HG02840 (cell line): ENCODE measurements around the gene SLC8A1.
"Not testable (repeated sequence)": the region's sequence is repeated elsewhere in the genome, so short reads cannot be mapped to it uniquely, and the experiment has no call there.

Experiments
- ATAC-seq: cut with Tn5 transposase; IDR thresholded peaks from one replicate; pipeline ENCODE4 v1.9.1; 2021; ENCODE audit warnings: mild to moderate bottlenecking, moderate library complexity, moderate number of reproducible peaks; ENCODE audit not compliant: unreplicated experiment, low FRiP score

SLC8A1 gene

DNA sequence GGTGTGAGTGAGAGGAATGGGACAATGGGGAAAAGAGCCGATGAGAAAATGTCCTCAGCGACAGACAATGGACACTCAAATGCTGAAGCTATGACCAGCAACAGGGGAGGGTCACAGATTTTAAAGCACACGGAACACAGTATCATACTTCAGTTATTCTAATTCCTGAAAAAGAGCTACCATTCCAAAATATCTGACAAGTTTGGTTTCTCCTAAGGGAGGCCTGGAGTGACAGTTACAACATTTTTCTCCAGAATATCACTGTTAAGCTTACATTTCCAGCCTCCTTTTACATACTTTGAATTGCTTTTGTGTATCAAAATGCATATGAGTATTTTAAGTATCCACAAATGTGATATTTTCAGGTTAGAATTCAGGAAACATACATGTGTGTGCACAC lies 351.2 kb downstream of the SLC8A1 start:
- no peak for ATAC-seq

DNA sequence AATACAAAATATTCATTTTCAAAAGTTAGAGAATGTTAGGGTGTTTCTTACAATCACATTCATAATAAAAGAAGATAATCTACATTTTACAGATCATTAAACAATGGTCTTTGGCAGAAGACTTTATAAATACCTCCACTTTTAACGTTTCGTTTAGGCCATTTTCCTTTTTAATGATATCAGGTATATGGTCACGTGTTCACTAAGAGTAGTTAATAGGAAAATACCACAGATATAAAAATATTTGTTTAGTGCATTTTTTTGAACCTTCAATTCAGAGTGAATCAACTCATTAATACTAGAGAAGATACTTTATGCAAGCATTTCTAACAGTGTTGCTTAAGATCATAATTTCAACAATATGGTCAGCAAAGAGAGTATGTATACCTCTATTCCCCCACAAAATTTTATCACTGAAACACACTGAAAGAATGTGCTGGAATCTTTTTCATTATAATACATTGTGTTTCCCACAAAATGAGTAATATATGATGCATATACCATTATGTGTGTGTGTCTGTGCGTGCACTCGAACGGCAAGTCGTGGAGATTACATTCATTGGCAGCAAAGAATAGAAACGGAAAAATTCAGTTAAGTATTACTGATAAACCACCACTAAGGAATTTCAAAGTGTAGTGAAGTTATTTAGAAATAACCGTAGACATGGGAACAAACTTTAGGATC lies 353.0 kb downstream of the SLC8A1 start:
- no peak for ATAC-seq

DNA sequence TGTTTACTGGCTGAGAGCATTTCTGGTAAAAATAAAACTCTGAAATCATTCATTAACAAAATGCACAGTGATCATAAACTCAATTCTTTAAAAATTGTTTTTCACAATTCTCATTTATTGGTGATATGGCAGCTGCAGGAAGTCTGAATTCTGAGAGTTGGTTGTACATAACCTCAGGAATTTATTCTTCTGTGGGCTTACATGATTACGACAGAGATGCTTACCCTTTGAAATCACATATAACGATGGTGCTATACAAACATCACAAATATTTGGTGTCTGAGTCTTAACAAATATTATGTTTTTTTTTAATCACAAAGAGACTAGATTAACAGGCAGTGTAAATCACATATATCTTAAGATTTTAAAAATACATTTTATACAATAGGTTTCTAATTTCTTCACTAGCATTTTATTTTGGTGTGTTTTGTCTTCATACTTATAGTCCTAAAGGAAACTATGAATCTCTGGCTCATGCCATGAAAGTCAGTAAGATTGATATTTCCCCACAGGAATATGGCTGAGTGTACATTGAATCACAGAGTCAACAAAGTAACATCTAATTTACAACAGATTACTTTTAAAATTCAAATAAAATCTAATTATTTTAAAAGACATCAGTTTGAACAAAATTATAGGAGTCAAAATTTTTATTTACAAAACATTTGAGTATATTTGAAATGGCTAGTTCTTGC lies 354.1 kb downstream of the SLC8A1 start:
- ATAC-seq: no peak

DNA sequence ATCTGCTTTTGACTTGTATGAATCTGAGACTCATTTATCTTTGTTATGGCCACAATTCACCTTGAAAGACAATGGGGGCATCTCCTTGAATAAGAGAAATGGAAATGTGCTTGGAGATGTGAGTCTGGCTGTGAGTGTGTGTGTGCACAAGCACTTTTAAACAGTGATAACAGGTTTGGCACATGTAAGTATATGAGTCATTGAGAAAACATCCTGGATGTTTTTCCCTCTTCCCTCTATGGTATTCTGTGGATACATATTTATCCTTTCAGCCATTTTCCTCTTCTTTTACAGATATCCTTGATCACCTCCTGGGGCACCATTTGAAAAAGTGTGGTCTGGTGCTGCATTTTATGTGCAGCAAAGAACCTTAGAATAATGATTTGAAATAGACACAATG lies 355.5 kb downstream of the SLC8A1 start:
- no peak for ATAC-seq

DNA sequence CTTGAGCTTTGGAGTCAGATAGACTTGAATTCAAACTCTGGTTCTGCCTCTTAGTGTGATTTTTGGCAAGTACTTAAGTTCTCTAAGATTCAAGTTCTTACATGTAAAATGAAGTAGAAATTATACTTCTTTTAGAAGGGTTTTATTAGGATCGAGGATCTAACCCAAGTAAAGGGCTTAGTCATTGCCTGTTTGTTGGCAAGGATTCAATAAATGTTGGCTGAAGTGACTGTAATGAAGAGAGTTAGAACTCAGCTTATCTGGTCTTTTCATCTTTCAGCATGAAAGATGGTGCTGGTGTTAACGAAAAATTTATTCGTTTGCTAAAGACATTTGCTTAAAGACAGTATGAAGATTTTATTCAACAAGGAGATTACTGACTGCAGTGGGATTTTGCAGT lies 356.9 kb downstream of the SLC8A1 start:
- ATAC-seq: no peak

DNA sequence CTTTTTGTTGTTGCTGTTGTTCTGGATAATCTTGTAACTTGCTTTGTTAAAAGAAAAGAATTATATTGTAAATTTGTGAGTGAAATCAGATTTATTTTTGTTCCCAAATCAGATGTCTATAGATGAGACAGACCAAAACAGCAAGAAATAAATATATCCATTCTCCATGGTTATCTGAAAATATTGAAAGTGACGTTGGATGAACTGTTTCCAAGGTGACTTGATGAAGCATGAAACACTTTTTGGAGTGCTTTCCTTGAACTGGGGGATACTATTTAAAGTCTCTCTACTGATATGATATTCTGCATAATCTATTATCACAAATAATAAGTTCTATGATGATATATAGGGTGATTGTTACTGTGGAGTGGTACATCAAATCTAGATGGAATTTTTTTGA lies 357.4 kb downstream of the SLC8A1 start:
- ATAC-seq: no peak

DNA sequence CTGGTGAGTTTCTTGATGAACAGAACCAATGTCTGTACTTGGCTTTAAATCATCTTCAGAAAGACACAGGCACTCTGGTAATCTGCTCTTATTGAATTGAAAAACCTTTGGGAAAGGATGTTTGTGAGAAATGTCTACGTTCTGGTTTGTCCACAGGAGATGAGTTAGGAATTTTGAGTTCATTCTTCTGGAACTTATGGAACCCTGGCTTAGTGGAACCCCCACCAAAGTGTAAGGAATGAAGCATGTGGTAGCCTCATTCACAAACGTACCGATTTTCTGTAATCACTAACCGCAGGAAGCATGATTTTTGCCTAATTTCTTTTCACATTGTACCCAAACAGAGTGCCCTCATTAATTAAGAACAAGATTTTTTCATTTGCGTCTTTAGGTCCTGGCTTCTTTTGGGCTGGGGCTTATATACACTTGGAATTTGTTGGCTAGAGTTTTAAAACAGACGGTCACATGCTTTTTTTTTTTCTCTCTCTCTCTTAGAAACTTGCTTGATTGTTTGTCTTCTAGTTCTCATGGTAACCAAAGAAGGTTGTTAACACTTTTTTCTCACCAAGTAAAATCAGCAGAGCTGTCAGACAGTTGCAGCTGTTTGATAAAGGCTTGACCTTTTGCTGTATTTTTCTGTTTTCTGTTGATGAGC lies 358.7 kb downstream of the SLC8A1 start:
- no peak for ATAC-seq

DNA sequence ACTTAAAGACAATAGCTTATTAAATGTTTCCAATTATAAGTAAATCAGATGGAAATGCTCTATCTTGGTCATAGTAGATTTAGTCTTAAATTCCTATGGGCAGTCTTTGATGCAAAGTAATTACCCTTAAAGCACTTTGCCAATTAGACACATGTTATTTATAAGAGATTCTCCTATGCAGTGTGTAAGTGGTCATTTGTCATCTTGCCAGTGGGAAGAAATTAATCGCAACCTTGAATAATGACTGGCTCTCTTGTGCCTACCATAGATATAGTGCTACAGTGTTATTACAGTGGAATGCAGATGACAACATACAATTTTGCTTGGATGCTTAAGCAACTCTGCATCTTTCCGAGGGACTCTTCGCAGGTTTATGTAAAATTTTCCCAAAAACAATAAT lies 361.8 kb downstream of the SLC8A1 start:
- no peak for ATAC-seq

DNA sequence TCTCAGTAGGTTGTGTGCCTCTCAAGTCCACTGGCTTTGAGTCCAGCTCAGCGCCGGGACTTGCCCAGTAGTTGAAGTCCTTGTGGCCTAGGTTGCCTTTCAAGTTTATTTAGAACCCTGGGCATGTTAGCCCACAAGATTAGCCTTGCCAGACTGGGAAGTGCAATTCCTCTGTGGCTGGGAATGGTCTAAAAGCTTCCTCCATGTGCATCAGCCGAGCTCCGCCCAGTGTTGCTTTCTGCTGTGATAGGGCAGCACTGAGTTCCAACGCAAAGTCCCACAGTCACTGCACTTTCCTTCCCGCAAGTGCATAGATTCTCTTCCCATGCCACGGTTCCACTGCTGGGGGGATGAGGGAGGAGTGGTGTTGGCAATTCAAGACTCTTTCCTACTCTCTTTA lies 364.0 kb downstream of the SLC8A1 start:
- no peak for ATAC-seq

DNA sequence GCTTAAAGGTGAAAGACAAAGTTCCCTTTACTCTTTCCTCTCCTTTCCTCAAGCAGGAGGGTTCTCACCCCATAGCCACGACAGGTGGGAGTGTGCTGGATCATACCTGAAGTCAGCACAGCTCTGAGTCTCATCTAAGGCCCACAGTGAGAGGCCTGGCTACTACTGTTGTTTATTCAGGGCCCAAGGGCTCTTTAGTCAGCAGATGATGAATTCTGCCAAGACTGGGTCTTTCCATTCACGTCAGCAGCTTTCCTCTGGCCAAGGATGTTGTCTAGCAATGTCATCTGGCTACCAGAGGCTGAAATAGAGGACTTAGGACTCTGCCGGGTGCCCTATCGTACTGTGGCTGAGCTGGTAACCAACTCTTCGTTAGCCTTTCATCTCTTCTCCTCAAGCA lies 364.5 kb downstream of the SLC8A1 start:
- ATAC-seq: no peak

DNA sequence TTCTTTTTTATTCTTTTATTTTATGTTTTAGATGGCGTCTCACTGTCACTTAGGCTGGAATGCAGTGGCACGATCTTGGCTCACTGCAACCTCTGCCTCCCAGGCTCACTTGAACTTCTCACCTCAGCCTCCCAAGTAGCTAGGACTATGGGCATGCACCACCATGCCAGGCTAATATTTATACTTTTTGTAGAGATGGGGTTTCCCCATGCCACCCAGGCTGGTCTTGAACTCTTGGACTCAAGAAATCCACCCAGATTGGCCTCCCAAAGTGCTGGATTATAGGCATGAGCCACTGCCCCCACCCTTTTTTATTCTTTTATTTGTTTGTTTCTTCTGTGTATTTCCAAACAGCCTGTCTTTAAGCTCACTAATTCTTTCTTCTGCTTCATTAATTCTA lies 366.1 kb downstream of the SLC8A1 start:
- no peak for ATAC-seq

DNA sequence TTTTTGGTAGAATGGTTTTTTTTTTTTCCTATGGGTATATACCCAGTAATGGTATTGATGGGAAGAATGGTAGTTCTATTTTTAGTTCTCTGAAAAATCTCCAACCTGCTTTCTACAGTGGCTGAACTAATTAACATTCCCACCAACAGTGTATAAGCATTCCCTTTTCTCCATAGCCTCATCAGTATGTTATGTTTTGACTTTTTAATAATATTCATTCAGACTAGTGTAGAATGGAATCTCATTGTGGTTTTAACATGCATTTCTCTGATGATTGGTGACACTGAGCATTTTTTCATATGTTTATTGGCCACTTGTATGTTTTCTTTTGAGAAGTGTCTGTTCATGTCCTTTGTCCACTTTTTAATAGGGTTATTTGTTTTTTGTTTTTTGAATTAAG lies 378.6 kb downstream of the SLC8A1 start:
- not testable (repeated sequence) for ATAC-seq

DNA sequence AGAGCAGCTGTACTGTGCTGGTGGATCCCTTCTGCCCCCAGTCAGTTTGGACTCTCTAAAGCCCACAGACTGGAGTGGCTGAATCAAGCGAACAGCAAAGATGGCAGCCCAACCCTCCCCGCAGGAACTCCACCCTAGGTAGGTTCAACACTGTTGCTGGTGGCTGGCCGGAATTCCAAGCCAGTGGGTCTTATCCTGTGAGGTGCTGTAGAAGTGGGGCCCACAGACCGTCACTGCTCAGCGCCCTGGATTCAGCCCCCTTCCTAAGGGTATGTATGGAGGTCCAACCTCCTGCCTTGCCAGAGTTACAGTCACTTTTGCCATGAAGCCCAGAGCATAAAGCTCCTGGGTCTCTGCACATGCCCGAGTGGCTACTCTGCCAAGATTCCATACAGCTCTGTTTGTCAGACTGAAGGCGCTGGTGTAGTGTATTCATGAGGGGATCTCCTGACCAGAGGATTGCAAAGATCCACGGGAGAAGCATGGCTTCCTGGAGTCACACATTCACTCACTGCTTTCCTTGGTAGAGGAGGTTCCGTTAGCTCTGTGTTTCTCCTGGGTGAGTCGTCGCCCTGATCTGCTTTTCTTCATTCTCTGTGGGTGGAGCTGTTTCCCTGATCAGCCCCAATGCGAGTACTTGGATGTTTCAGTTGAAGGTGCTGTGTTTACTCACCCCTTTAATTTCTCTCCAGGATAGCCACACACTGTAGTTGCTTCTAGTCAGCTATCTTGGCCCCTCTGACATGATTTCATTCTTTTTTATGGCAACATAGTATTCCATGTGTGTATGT lies 379.3 kb downstream of the SLC8A1 start:
- ATAC-seq: no peak

DNA sequence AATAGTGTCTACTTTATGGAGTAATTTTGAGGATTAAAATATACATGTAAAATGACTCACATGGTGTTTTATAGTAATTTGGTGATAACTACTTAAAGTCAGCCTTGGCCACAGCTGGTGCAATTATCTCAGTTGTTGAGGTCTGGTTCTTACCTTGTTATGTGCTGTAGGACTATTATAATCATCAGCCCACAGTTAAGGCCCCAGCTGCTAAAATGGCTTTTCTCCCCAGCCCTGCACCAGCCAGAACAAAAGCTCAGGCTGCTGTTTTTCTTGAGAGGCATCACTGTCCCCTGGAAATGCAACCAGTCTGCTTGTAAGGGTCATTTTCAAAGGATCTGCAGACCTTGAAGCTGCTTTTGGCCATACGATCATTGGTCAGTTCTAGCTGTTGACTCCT lies 389.5 kb downstream of the SLC8A1 start:
- no peak for ATAC-seq

DNA sequence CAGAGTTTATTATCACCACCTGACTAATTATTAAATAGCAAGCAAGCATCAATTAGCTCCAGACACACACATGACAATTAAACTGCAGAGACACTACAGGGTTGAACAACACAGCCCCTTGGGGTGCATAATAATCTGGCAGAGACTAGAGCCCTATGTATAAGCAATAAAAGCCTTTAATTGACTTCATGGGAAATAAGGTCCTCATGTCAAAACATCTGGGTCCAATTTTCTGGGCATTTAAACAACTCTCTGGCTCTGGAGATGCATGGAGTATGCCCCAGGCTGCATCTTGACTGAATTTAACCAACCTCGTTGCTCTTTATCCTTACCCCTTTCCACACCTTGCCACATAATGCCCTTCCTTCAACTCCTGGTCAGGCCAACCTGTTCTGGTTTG lies 402.1 kb downstream of the SLC8A1 start:
- no peak for ATAC-seq

DNA sequence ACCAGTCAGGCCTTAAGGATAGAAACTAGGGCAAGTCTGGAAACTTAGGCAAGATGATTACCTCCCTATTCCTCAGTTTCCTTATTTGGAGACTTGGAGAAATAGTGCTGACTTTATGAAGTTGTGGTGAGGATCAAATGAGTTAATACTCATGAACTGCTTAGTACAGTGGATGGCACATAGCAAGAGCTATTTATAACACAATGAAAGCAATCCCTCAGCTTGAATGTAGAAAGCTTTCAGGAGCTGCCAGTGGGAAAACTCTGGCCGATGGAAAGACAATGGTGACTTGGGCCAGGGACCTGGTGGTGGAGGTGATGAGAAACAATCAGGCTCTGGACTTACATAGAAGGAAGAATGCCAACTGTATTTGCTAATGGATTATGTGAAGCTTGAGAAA lies 403.4 kb downstream of the SLC8A1 start:
- no peak for ATAC-seq

DNA sequence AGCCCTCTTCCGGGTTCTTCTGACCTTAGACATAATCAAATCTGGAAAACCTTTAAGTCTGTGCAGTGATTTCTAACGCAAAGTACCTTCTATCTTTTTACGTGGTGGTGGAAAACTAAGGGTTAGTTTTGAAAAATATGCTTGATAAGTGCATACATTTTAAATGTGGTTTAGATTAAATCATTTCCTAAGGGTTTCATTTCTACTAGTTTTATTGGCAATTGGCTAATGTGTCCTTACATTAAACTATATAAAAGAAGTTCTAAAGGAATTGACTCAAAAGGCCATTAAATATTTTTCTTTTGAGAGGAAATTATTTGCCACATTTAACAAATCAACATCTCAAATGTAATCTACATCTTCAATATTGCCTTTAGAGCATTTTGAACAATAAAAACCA lies 404.5 kb downstream of the SLC8A1 start:
- ATAC-seq: no peak
